Measurements from ENCODE around the gene SORBS1.

DNA sequence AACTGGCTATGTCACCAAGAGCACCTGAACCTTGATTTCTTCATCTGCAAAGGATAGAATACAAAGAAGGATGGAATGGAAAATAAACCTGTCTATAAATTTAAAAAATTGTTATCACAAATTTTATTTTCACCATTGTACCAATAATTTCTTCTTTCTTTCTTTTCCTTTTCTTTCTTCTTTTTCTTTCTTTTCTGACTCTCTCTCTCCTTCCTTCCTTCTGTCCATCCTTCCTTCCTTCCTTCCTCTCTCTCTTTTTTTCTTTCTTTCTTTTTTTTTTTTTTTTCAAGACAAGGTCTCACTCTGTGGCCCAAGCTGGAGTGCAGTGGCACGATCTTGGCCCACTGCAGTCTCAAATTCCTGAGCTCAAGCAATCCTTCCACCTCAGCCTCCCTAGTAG is 36.6 kb upstream of the SORBS1 start:
- no peak for TF ChIP-seq POLR2A (IDR thresholded peaks at IDR 0.05)
- TF ChIP-seq, protein P1, sequence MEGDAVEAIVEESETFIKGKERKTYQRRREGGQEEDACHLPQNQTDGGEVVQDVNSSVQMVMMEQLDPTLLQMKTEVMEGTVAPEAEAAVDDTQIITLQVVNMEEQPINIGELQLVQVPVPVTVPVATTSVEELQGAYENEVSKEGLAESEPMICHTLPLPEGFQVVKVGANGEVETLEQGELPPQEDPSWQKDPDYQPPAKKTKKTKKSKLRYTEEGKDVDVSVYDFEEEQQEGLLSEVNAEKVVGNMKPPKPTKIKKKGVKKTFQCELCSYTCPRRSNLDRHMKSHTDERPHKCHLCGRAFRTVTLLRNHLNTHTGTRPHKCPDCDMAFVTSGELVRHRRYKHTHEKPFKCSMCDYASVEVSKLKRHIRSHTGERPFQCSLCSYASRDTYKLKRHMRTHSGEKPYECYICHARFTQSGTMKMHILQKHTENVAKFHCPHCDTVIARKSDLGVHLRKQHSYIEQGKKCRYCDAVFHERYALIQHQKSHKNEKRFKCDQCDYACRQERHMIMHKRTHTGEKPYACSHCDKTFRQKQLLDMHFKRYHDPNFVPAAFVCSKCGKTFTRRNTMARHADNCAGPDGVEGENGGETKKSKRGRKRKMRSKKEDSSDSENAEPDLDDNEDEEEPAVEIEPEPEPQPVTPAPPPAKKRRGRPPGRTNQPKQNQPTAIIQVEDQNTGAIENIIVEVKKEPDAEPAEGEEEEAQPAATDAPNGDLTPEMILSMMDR (IDR thresholded peaks at IDR 0.05), result no peak
